ENCODE data around the gene GABRG3.

Gene GABRG3

DNA sequence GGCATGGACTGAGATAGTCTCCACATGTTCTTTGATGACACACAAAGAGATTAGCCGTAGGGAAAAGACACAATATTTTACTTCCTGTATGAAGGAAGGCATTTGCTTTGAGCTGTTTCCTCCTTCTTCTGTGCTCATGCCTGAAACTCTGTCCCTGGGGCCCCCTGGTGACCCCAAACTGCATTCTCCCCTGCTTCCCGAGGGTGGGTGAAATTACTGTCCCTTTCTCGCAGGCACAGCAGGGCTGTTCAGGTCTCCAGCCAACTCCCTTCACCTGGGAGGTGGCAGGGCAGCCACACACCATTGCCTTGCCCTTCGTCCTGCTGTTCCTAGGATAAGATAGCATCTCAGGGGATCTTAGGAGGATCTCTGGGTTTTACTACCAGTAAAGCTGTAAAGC, 79.2 kb downstream of the GABRG3 start:
- no peaks in the 10 kb centered on the region for H3K4me1 ChIP-seq (ENCODE audit: control insufficient read depth in 1 of 2, insufficient read depth in 1 of 2, low read depth in 1 of 2, low read length in 1 of 2)
- H3K9me3 ChIP-seq: no peaks in the 10 kb centered on the region
- H3K27ac ChIP-seq: no peak overlapping the region
- no peak overlapping the region for H3K4me3 ChIP-seq (ENCODE audit: low read depth in 1 of 2, low read length in 1 of 2)
- H3K27me3 ChIP-seq: no peaks in the 10 kb centered on the region
- TF ChIP-seq, protein P1, sequence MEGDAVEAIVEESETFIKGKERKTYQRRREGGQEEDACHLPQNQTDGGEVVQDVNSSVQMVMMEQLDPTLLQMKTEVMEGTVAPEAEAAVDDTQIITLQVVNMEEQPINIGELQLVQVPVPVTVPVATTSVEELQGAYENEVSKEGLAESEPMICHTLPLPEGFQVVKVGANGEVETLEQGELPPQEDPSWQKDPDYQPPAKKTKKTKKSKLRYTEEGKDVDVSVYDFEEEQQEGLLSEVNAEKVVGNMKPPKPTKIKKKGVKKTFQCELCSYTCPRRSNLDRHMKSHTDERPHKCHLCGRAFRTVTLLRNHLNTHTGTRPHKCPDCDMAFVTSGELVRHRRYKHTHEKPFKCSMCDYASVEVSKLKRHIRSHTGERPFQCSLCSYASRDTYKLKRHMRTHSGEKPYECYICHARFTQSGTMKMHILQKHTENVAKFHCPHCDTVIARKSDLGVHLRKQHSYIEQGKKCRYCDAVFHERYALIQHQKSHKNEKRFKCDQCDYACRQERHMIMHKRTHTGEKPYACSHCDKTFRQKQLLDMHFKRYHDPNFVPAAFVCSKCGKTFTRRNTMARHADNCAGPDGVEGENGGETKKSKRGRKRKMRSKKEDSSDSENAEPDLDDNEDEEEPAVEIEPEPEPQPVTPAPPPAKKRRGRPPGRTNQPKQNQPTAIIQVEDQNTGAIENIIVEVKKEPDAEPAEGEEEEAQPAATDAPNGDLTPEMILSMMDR (IDR thresholded peaks at IDR 0.05): no peak
- H3K36me3 ChIP-seq: no peaks in the 10 kb centered on the region

DNA sequence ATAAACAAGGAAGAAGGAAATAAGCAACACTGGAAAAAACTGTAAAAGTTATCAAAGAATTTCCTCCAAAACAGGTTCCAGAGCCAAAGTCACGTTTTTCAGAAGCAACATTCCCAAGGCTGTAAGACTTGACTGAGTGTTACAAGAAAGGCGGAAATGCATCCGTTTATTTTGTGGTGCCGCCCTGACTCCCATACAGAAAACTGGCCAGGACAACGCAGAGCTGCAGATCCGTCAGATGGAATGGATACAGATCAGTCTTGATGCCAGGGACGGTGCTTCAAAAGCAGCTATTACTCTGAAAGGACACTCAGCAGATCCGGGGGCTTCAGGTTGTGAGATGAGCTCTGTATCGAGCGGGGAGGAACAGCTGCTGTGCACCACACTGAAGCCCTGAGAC, 83.4 kb downstream of the GABRG3 start:
- Histone ChIP-seq H3K36me3 (no peaks in the 10 kb centered on the region), H3K27ac (no peak overlapping the region), H3K4me3 (ENCODE audit: low read depth in 1 of 2, low read length in 1 of 2) (no peak overlapping the region), H3K4me1 (ENCODE audit: control insufficient read depth in 1 of 2, insufficient read depth in 1 of 2, low read depth in 1 of 2, low read length in 1 of 2) (no peaks in the 10 kb centered on the region), H3K9me3 (no peaks in the 10 kb centered on the region), H3K27me3 (no peaks in the 10 kb centered on the region)
- TF ChIP-seq, protein P1 (IDR thresholded peaks at IDR 0.05): no peak

DNA sequence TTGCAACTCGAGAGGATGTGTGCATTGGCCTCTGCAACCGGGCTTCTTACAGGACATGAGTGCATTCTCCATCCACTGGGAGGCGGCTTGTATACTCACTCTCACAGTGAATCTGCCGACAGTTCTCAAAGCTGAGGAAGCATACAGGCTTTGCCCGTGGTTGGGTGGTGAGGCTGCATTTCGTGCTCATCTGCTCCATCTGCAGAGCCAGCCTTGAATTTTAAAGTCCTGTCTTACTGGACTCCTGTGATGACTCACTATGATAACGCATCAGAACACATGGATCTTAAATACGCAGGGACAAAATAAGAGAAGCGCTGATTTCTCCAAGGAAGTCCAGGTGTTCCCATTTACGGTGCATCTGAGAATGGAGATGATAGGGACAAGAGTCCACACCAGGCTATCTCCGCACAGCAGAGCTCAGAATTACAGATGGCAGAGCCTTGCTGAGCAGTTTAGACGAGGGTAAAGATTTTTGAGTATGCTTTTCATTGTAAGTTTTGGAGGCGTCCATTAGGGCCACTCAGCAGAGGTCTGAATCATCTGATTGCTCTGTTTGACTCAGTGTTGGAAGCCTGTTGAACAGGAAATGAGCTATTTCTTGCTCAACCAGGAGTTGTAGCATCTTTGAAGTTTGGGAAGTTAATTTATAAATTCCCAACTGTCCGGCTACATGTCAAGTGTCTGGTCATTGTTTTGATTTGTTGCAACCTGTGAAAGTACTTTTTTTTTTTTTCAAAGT, 87.1 kb downstream of the GABRG3 start:
- H3K36me3 ChIP-seq: no peaks in the 10 kb centered on the region
- no peak overlapping the region for H3K27ac ChIP-seq
- TF ChIP-seq, protein P1 (IDR thresholded peaks at IDR 0.05): no peak
- no peaks in the 10 kb centered on the region for H3K9me3 ChIP-seq
- H3K27me3 ChIP-seq: no peaks in the 10 kb centered on the region
- H3K4me3 ChIP-seq (ENCODE audit: low read depth in 1 of 2, low read length in 1 of 2): no peak overlapping the region
- H3K4me1 ChIP-seq (ENCODE audit: control insufficient read depth in 1 of 2, insufficient read depth in 1 of 2, low read depth in 1 of 2, low read length in 1 of 2): no peaks in the 10 kb centered on the region

DNA sequence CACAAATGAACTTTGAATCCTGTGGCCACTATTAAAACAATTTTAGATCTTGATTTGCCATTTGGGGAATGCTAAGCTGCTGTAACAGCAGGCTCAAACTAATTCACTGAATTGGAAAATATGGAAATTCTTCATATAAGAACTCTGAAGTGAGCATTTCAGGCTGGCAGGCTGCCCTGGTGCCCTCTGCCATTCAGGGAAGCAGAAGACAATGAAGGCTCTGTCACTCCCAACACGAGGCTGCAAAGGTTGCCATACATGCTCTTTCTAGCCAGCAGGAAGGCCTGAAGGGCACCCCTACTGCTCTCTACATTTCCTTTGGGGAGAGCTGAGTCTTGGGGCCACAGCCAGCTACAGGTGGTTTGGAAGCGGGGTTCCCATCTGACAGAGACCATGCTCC, 88.0 kb downstream of the GABRG3 start:
- TF ChIP-seq, protein P1 (IDR thresholded peaks at IDR 0.05): no peak
- H3K9me3 ChIP-seq: no peaks in the 10 kb centered on the region

DNA sequence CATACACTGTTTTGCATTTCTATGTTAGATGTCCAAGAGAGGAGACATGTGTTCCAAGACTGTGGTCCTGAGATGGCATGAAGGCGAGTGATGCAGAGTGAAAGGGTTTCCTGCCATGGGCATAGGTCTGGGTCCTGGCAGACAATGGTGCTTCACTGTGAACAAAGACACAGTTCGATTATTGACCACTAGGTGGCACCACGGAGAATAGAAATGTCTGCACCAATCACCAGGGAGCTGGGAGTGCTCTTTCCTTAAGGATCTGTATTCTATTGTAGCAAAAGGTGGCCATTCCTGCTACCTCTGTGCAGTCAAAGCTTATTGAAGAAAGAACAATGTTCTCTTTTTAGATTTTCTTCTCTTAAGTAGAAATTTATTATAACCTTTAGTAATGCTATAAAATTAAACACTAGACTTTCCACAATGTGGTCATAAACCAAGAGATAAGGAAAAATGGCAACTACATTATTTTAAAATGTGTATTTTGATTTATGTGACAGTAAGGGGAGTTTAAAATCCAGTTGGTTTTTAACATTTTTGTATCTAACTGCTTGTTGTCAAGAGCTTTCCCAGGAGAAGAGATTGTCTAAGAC, 88.7 kb downstream of the GABRG3 start:
- Histone ChIP-seq H3K27me3 (no peaks in the 10 kb centered on the region), H3K36me3 (no peaks in the 10 kb centered on the region), H3K27ac (no peak overlapping the region), H3K4me3 (ENCODE audit: low read depth in 1 of 2, low read length in 1 of 2) (no peak overlapping the region), H3K4me1 (ENCODE audit: control insufficient read depth in 1 of 2, insufficient read depth in 1 of 2, low read depth in 1 of 2, low read length in 1 of 2) (no peaks in the 10 kb centered on the region), H3K9me3 (no peaks in the 10 kb centered on the region)
- TF ChIP-seq, protein P1 (IDR thresholded peaks at IDR 0.05): peak; percentile 38

More for the DNA sequence above, 88.0 kb downstream of the GABRG3 start:
- H3K4me1 ChIP-seq (ENCODE audit: control insufficient read depth in 1 of 2, insufficient read depth in 1 of 2, low read depth in 1 of 2, low read length in 1 of 2): no peaks in the 10 kb centered on the region
- no peak overlapping the region for H3K27ac ChIP-seq
- no peaks in the 10 kb centered on the region for H3K36me3 ChIP-seq
- no peak overlapping the region for H3K4me3 ChIP-seq (ENCODE audit: low read depth in 1 of 2, low read length in 1 of 2)
- no peaks in the 10 kb centered on the region for H3K27me3 ChIP-seq
